Endothelial cell (in vitro differentiated cells): ENCODE data around the gene IL15. TPM values are rescaled to one million over a fixed set of nuclear protein-coding genes. Genes with fewer than 3 reads are reported as not detected.

Experiments used
- DNase-seq: peaks from one replicate; pipeline ENCODE4 v3.0.0; 2021; ENCODE audit warnings: low spot score
- H3K27ac Mint-ChIP-seq: one replicate; pipeline ENCODE4 v1.8.0; 2021; ENCODE audit warnings: mixed read lengths, inconsistent platforms; ENCODE audit not compliant: unreplicated experiment
- H3K27me3 Mint-ChIP-seq: one replicate; pipeline ENCODE4 v1.8.0; 2021; ENCODE audit warnings: mild to moderate bottlenecking, moderate library complexity, mixed read lengths, inconsistent platforms; ENCODE audit not compliant: unreplicated experiment
- H3K36me3 Mint-ChIP-seq: one replicate; pipeline ENCODE4 v1.8.0; 2021; ENCODE audit warnings: mild to moderate bottlenecking, low read depth, mixed read lengths, inconsistent platforms; ENCODE audit not compliant: unreplicated experiment
- H3K4me1 Mint-ChIP-seq: one replicate; pipeline ENCODE4 v1.8.0; 2021; ENCODE audit warnings: mild to moderate bottlenecking, mixed read lengths, inconsistent platforms; ENCODE audit not compliant: unreplicated experiment
- H3K4me3 Mint-ChIP-seq: one replicate; pipeline ENCODE4 v1.8.0; 2021; ENCODE audit warnings: mild to moderate bottlenecking, mixed read lengths, inconsistent platforms; ENCODE audit not compliant: unreplicated experiment
- H3K9me3 Mint-ChIP-seq: one replicate; pipeline ENCODE4 v1.8.0; 2021; ENCODE audit warnings: mixed read lengths, inconsistent platforms; ENCODE audit not compliant: unreplicated experiment
- total RNA-seq: library from RNA; stranded (reverse); fragmentation: NEBNext Ultra II Directional; extraction: Animal tissue kit (Norgen Biotek cat#: 25700); gene quantifications from one replicate; pipeline ENCODE4 v1.2.1, GENCODE V29; 2021; ENCODE audit not compliant: unreplicated experiment
- TF ChIP-seq, protein P1 (sequence below): fragments of 200-600 bp; sonication (generic); IDR thresholded peaks from one replicate; pipeline ENCODE4 v1.5.0; 2021; ENCODE audit warnings: antibody characterized with exemption; ENCODE audit not compliant: unreplicated experiment

Gene IL15
- total RNA-seq, 1 donor from 2014 or later: 8.8 TPM

DNA sequence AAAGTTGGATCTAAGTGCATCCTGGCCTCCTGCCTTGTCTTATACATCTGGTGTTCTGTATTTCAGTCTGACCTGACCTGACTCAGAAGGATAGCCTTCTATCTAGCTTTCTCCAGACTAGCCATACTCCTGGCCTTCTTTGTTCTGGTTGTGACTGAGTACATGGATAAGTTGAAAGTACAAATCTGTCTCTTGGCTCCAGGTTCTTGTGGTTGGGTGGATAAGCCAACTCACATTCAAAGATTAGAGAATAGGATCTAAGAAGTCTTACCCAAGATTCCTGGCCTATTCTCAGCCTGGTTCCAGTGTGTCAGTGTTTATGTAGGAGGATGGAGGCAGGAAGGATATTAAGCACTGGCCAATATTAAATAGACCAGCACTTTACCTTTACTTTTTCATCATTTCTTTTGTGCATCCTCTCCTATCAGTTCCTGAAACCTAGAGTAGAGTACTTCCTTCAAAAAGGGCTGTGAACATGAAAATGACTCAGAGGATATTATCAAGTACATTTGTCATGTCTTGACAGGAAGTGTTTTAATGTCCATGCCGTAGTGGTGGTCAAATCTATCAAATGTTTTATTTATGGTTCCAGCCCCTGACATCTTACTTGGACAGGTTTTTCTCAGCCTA, 123.5 kb downstream of the IL15 start:
- TF ChIP-seq, protein P1, sequence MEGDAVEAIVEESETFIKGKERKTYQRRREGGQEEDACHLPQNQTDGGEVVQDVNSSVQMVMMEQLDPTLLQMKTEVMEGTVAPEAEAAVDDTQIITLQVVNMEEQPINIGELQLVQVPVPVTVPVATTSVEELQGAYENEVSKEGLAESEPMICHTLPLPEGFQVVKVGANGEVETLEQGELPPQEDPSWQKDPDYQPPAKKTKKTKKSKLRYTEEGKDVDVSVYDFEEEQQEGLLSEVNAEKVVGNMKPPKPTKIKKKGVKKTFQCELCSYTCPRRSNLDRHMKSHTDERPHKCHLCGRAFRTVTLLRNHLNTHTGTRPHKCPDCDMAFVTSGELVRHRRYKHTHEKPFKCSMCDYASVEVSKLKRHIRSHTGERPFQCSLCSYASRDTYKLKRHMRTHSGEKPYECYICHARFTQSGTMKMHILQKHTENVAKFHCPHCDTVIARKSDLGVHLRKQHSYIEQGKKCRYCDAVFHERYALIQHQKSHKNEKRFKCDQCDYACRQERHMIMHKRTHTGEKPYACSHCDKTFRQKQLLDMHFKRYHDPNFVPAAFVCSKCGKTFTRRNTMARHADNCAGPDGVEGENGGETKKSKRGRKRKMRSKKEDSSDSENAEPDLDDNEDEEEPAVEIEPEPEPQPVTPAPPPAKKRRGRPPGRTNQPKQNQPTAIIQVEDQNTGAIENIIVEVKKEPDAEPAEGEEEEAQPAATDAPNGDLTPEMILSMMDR: no peak
- peaks cover 17% of the 10 kb centered on the region for H3K4me1 Mint-ChIP-seq
- H3K4me3 Mint-ChIP-seq: no peak overlapping the region
- DNase-seq: no peak
- H3K27me3 Mint-ChIP-seq: no peaks in the 10 kb centered on the region
- no peaks in the 10 kb centered on the region for H3K9me3 Mint-ChIP-seq
- no peaks in the 10 kb centered on the region for H3K36me3 Mint-ChIP-seq
- H3K27ac Mint-ChIP-seq: no peak overlapping the region

DNA sequence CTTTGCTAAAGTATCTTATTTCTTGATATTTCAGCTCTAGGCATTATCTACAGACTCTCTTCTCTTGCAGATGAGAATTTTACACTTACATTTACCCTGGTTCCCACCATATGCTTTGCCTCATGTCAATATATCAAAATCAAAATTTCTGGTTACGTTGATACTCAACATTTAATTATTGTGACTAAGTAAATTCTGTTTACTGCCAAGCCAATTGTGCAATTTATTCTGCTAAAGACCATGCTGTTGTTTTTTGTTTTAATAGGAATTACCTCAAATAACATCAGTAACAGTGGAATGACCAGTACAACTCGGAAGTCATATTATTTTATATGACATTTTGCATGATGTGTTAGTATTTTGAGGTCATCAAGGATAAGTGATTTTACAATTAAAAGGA, 125.5 kb downstream of the IL15 start:
- no peaks in the 10 kb centered on the region for H3K9me3 Mint-ChIP-seq
- no peak overlapping the region for H3K4me3 Mint-ChIP-seq
- no peak overlapping the region for H3K27ac Mint-ChIP-seq
- no peak for DNase-seq
- H3K27me3 Mint-ChIP-seq: no peaks in the 10 kb centered on the region
- TF ChIP-seq, protein P1: no peak
- H3K4me1 Mint-ChIP-seq: peaks cover 17% of the 10 kb centered on the region
- H3K36me3 Mint-ChIP-seq: no peaks in the 10 kb centered on the region

DNA sequence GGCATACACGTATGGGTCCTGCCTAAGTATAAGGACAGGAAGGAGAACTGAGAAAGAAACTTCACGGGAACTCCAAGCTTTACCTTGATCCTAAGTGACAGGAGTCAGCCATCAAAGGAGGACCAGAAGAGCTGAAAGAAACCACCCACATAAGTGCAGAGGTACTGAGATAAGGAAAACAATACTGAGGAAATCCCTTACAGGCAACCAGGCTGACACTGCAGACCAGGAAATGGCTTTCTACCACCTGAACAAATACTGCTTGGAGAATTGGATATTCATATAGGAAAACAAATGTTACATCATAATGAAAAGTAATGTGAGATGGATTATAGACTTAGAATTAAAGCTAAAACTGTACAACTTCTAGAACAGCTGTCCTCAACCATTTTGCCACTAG, 127.0 kb downstream of the IL15 start:
- no peaks in the 10 kb centered on the region for H3K27me3 Mint-ChIP-seq
- no peak for DNase-seq
- H3K4me3 Mint-ChIP-seq: no peak overlapping the region
- H3K4me1 Mint-ChIP-seq: peaks cover 17% of the 10 kb centered on the region
- TF ChIP-seq, protein P1: no peak
- peak overlapping the region; percentile 73 for H3K27ac Mint-ChIP-seq
- H3K9me3 Mint-ChIP-seq: no peaks in the 10 kb centered on the region
- H3K36me3 Mint-ChIP-seq: no peaks in the 10 kb centered on the region

DNA sequence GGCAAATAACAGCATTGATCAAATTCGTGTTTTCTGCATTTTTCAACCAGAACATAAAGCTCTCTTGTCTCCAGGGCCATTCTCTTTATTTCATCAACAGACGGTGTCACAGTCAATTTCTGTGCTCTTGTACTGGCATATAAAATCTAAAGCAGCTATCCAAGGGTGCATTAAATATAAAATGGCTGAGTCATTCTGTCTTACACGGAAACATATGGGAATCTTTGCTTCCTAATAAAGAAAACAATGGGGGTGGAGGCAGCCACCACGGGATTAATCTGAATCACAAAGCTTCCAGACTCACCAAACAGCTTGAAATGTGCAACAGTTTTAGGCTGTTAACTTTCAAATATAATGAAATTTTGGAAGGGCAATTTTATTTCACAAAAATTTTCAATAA, 132.6 kb downstream of the IL15 start:
- Mint-ChIP-seq H3K27me3 (no peaks in the 10 kb centered on the region), H3K4me3 (no peak overlapping the region), H3K36me3 (no peaks in the 10 kb centered on the region), H3K27ac (no peak overlapping the region), H3K9me3 (no peaks in the 10 kb centered on the region), H3K4me1 (no peaks in the 10 kb centered on the region)
- TF ChIP-seq, protein P1: no peak
- DNase-seq: no peak

DNA sequence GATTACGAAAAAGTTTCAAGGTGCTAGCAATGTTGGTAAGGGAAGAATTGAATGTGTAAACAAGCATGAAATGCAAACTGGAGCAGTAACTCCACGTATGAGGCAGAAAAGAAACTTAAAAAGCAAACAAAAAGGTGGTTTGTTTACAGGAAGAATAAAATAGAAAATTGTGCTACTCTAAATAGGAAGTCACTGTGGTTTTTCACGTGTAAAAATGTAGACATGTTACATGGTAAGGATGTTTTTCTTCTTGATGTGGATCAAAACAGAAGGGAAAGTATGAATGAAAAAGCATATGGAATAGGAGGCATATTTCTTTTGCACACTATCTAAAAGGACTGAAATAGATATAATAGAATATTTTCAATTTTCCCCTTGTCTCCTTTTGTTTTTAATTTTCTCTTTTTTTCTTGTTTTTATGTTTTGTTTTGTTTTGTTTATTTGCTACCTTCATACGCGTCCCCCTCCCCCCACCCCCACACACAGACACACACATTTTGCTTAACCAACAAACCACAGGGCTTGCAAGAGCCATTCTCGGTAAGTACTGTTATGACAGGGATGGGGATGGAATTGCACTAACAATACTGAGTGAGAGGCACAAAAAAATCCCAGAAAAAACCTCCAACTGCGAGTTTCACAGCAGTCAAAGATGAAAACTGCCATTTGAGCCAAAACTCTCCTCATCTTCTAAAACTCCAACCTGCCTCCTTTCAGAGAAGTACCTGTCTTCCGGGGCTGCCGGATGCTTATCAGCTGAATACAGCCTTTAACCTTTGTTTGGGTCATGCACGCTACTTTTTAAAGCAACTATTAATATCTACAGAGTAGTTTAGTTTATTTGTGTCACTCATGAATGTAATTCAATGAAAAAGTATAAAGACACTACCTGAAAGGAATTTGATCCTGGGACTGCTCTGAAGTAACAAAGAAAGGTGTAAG, 135.8 kb downstream of the IL15 start:
- Mint-ChIP-seq H3K4me1 (no peaks in the 10 kb centered on the region), H3K27ac (no peak overlapping the region), H3K9me3 (no peaks in the 10 kb centered on the region), H3K36me3 (no peaks in the 10 kb centered on the region), H3K27me3 (no peaks in the 10 kb centered on the region), H3K4me3 (no peak overlapping the region)
- no peak for DNase-seq
- TF ChIP-seq, protein P1: no peak
